H9 (cell line): ENCODE measurements around the gene SLC25A24. TPM values are rescaled to one million over a fixed set of nuclear protein-coding genes. Genes with fewer than 3 reads are reported as not detected.

ENCODE experiments used
- DNase-seq: peaks from one replicate; pipeline ENCODE4 v3.0.0-alpha.2; 2017
- H2AFZ ChIP-seq: one replicate; pipeline ENCODE4 v1.6.1; 2013; ENCODE audit warnings: mild to moderate bottlenecking, low read length, control low read depth, moderate library complexity
- H2AK5ac ChIP-seq: 2 replicates; pipeline ENCODE4 v1.6.1; 2013; ENCODE audit warnings: low read length, control low read depth, mixed read lengths; ENCODE audit not compliant: insufficient read length
- H2BK120ac ChIP-seq: one replicate; pipeline ENCODE4 v1.6.1; 2013; ENCODE audit warnings: low read depth, mild to moderate bottlenecking, low read length, control low read depth, inconsistent platforms; ENCODE audit not compliant: poor library complexity, severe bottlenecking
- H2BK12ac ChIP-seq: 2 replicates; pipeline ENCODE4 v1.6.1; 2013; ENCODE audit warnings: low read length, control low read depth, mixed read lengths, low read depth; ENCODE audit not compliant: insufficient read length
- H2BK15ac ChIP-seq: 2 replicates; pipeline ENCODE4 v1.6.1; 2013; ENCODE audit warnings: low read depth, low read length, control low read depth
- H2BK20ac ChIP-seq: one replicate; pipeline ENCODE4 v1.6.1; 2013; ENCODE audit warnings: low read depth, mild to moderate bottlenecking, low read length, control low read depth, inconsistent platforms; ENCODE audit not compliant: poor library complexity, severe bottlenecking
- H2BK5ac ChIP-seq: 2 replicates; pipeline ENCODE4 v1.6.1; 2013; ENCODE audit warnings: low read length, control low read depth, mixed read lengths; ENCODE audit not compliant: insufficient read length
- H3K14ac ChIP-seq: 2 replicates; pipeline ENCODE4 v1.6.1; 2013; ENCODE audit warnings: low read length, control low read depth; ENCODE audit not compliant: insufficient read depth
- H3K18ac ChIP-seq: 2 replicates; pipeline ENCODE4 v1.6.1; 2013; ENCODE audit warnings: low read depth, mild to moderate bottlenecking, mixed read lengths, low read length, control low read depth; ENCODE audit not compliant: insufficient read length
- H3K23ac ChIP-seq: 2 replicates; pipeline ENCODE4 v1.6.1; 2013; ENCODE audit warnings: low read length, control low read depth, mixed read lengths, low read depth; ENCODE audit not compliant: insufficient read length
- H3K23me2 ChIP-seq: 2 replicates; pipeline ENCODE4 v1.6.1; 2013; ENCODE audit warnings: low read depth, mild to moderate bottlenecking, mixed read lengths, low read length, control low read depth; ENCODE audit not compliant: insufficient read length, poor library complexity, severe bottlenecking
- H3K27ac ChIP-seq: 2 replicates; pipeline ENCODE4 v1.5.1; 2013; ENCODE audit warnings: low read length, control low read depth, mixed read lengths, low read depth; ENCODE audit not compliant: insufficient read length
- H3K27me3 ChIP-seq: 2 replicates; pipeline ENCODE4 v1.6.1; 2013; ENCODE audit warnings: low read length, control low read depth, inconsistent platforms; ENCODE audit not compliant: insufficient read depth
- H3K4ac ChIP-seq: 2 replicates; pipeline ENCODE4 v1.6.1; 2013; ENCODE audit warnings: low read depth, mild to moderate bottlenecking, control low read depth, inconsistent platforms, low read length, moderate library complexity
- H3K4me1 ChIP-seq: 2 replicates; pipeline ENCODE4 v1.6.1; 2013; ENCODE audit warnings: low read length, control low read depth, inconsistent platforms; ENCODE audit not compliant: insufficient read depth
- H3K4me2 ChIP-seq: 2 replicates; pipeline ENCODE4 v1.6.1; 2013; ENCODE audit warnings: low read length, control low read depth, mixed read lengths; ENCODE audit not compliant: insufficient read length, insufficient read depth
- H3K56ac ChIP-seq: 2 replicates; pipeline ENCODE4 v1.6.1; 2013; ENCODE audit warnings: low read depth, mild to moderate bottlenecking, mixed read lengths, low read length, control low read depth; ENCODE audit not compliant: insufficient read length
- H3K79me1 ChIP-seq: 2 replicates; pipeline ENCODE4 v1.6.1; 2013; ENCODE audit warnings: low read depth, mild to moderate bottlenecking, moderate library complexity, low read length, control low read depth, inconsistent platforms; ENCODE audit not compliant: insufficient read depth, poor library complexity, severe bottlenecking
- H3K79me2 ChIP-seq: 2 replicates; pipeline ENCODE4 v1.6.1; 2013; ENCODE audit warnings: low read length, control low read depth, inconsistent platforms; ENCODE audit not compliant: insufficient read depth
- H3K9ac ChIP-seq: 2 replicates; pipeline ENCODE4 v1.6.1; 2013; ENCODE audit warnings: low read length, control low read depth, mixed read lengths; ENCODE audit not compliant: insufficient read length; ENCODE audit errors: extremely low read depth
- H3K9me3 ChIP-seq: one replicate; pipeline ENCODE4 v1.6.1; 2013; ENCODE audit warnings: low read depth, low read length, inconsistent platforms; ENCODE audit not compliant: control insufficient read depth
- H3T11ph ChIP-seq: one replicate; pipeline ENCODE4 v1.6.1; 2013; ENCODE audit warnings: mild to moderate bottlenecking, low read length, control low read depth, inconsistent platforms
- H4K20me1 ChIP-seq: one replicate; pipeline ENCODE4 v1.6.1; 2013; ENCODE audit not compliant: control insufficient read depth, insufficient read length, insufficient read depth
- H4K5ac ChIP-seq: 2 replicates; pipeline ENCODE4 v1.6.1; 2013; ENCODE audit warnings: low read depth, mild to moderate bottlenecking, mixed read lengths, low read length, control low read depth; ENCODE audit not compliant: insufficient read length
- H4K8ac ChIP-seq: replicated peaks from 2 replicates; pipeline ENCODE4 v1.6.1; 2013; ENCODE audit warnings: low read length, control low read depth, mixed read lengths, low read depth; ENCODE audit not compliant: insufficient read length
- H4K91ac ChIP-seq: 2 replicates; pipeline ENCODE4 v1.6.1; 2013; ENCODE audit warnings: low read depth, mild to moderate bottlenecking, moderate library complexity, mixed read lengths, low read length, control low read depth; ENCODE audit not compliant: insufficient read length
- H3K27ac Mint-ChIP-seq, 3 experiments: 2 replicates in 2 of 3; 3 replicates in 1 of 3; pipeline ENCODE4 v1.8.0; 2020 to 2021; ENCODE audit warnings: mixed read lengths in 3 of 3, mild to moderate bottlenecking in 1 of 3, moderate library complexity in 1 of 3
- H3K27me3 Mint-ChIP-seq: 2 replicates; pipeline ENCODE4 v1.8.0; 2021; ENCODE audit warnings: low read depth, mild to moderate bottlenecking, moderate library complexity, mixed read lengths
- H3K36me3 Mint-ChIP-seq, 3 experiments: 2 replicates in 2 of 3; 3 replicates in 1 of 3; pipeline ENCODE4 v1.8.0; 2020 to 2021; ENCODE audit warnings: low read depth in 3 of 3, mixed read lengths in 3 of 3; ENCODE audit not compliant: insufficient read depth in 1 of 3
- H3K4me1 Mint-ChIP-seq, 2 experiments: 2 replicates each; pipeline ENCODE4 v1.8.0; 2020; ENCODE audit warnings: mixed read lengths in 2 of 2
- H3K4me3 Mint-ChIP-seq, 2 experiments: 2 replicates in 1 of 2; 3 replicates in 1 of 2; pipeline ENCODE4 v1.8.0; 2020 to 2021; ENCODE audit warnings: mild to moderate bottlenecking in 2 of 2, mixed read lengths in 2 of 2, moderate library complexity in 1 of 2
- H3K9me3 Mint-ChIP-seq, 2 experiments: 2 replicates in 1 of 2; 3 replicates in 1 of 2; pipeline ENCODE4 v1.8.0; 2020; ENCODE audit warnings: mild to moderate bottlenecking in 2 of 2, mixed read lengths in 2 of 2, moderate library complexity in 1 of 2
- CTCF ChIP-seq: fragments of 200-600 bp; sonication (generic); conservative IDR thresholded peaks from 3 replicates; pipeline ENCODE4 v1.8.0; 2021; ENCODE audit warnings: antibody characterized with exemption, mild to moderate bottlenecking
- WGBS: extraction: QIAGEN DNeasy Blood & Tissue Kit; methylation state at CpG from one replicate; pipeline ENCODE4 v1.1.7; 2013; ENCODE audit warnings: missing lambda C conversion rate, low lambda C conversion rate, mixed read lengths; ENCODE audit not compliant: insufficient read length; ENCODE audit errors: extremely low coverage; 5-methylcytosine and 5-hydroxymethylcytosine counted together
- total RNA-seq: library from RNA; stranded (reverse); gene quantifications from 2 replicates; pipeline ENCODE4 v1.2.1, GENCODE V29; 2021

The SLC25A24 gene
- total RNA-seq, 1 experiment from 2014 or later, result 35.1 TPM

DNA sequence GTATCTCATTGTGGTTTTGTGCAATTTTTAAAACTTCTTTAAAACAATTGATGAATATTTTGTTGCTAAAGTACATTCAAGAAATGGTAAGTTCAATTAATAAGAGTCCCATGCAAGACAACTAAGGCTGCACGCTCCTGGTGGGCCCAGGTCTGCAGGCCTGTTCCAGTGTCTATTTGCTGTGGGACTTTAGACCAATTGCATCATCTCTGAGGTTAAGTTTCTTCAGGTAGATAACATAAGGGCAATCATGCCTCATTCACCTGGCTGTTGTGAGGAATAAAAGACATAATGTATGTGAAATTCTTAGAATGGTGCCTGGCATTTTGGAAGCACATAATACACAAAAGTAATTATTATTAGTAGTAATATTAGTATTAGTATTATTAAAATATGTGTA, 82.9 kb downstream of the SLC25A24 start:
- Histone ChIP-seq H3K4me1 (no peaks in the 10 kb centered on the region), H3K23me2 (no peaks in the 10 kb centered on the region), H3K56ac (no peak overlapping the region), H4K20me1 (no peaks in the 10 kb centered on the region), H2BK120ac (no peak overlapping the region), H3K23ac (no peak overlapping the region), H3K9me3 (no peaks in the 10 kb centered on the region), H3K14ac (no peak overlapping the region), H4K8ac (no peak overlapping the region), H3K9ac (no peak overlapping the region), H2BK5ac (no peak overlapping the region), H2BK12ac (no peak overlapping the region), H3K4me2 (no peak overlapping the region), H3K18ac (no peak overlapping the region), H3K27me3 (no peaks in the 10 kb centered on the region), H4K91ac (no peak overlapping the region), H2BK20ac (no peak overlapping the region), H2AFZ (no peak overlapping the region), H3K4ac (no peak overlapping the region), H3T11ph (no peak overlapping the region), H2BK15ac (no peak overlapping the region), H3K27ac (no peak overlapping the region), H3K79me2 (no peaks in the 10 kb centered on the region), H3K79me1 (no peaks in the 10 kb centered on the region), H4K5ac (no peak overlapping the region), H2AK5ac (no peak overlapping the region)
- H3K4me3 Mint-ChIP-seq, result no peak overlapping the region
- no CpG with 5 or more reads among the region's 1 CpG for WGBS
- peaks cover 5 to 8% of the 10 kb centered on the region in 2 experiments; a peak in 2 of 4 replicates for H3K4me1 Mint-ChIP-seq
- H3K9me3 Mint-ChIP-seq, result no peaks in the 10 kb centered on the region; a peak in 1 of 5 replicates
- no peaks in the 10 kb centered on the region; a peak in 1 of 7 replicates for H3K36me3 Mint-ChIP-seq
- H3K27ac Mint-ChIP-seq, result no peak overlapping the region
- no peak for TF ChIP-seq CTCF
- H3K27me3 Mint-ChIP-seq, result peaks cover 2% of the 10 kb centered on the region
- DNase-seq, result no peak
